ENCODE data around the gene YEATS2.
"Not testable (repeated sequence)": the region's sequence is repeated elsewhere in the genome, so short reads cannot be mapped to it uniquely, and the experiment has no call there.

YEATS2 gene

GRCh38 chr3:183697610-183698317 lies at the start of gene YEATS2:
TSS of gene YEATS2 (plus strand) at chr3:183697797. CDS start at chr3:183715163, 17,366 bp downstream.
- peak; percentile 98 for DNase-seq (ENCODE audit: low spot score)

GRCh38 chr3:183650554-183650953 lies 47.0 kb upstream of the YEATS2 start:
- no peak for DNase-seq (ENCODE audit: low spot score)

GRCh38 chr3:183653209-183654064 lies 44.2 kb upstream of the YEATS2 start:
- no peak for DNase-seq (ENCODE audit: low spot score)

- no peak for DNase-seq (ENCODE audit: low spot score)
These were observed 42.9 kb upstream of the YEATS2 start for GRCh38 chr3:183654727-183655126.

DNA sequence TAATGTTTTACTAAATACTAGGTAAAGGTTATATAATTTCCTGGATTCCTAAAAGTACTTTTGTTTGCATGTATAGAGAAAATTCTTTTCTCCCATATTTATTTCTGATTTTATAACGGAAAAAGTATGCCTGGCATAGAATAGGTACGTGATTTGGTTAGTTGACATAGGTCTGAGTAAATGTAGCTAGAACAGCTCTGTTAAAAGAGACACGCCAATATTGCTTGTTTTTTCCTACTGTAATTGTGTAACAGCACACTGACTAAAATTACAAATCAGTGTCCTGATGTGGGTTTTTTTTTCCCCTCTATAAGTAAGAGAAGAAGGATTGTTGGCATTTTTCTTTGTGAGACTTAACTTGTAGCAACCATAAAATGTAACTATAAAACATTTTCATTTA lies 35.5 kb upstream of the YEATS2 start:
- DNase-seq (ENCODE audit: low spot score): peak; percentile 18

GRCh38 chr3:183664913-183665381 lies 32.6 kb upstream of the YEATS2 start:
- DNase-seq (ENCODE audit: low spot score): peak; percentile 83

GRCh38 chr3:183680061-183680460 lies 17.5 kb upstream of the YEATS2 start:
- DNase-seq (ENCODE audit: low spot score): no peak

DNA sequence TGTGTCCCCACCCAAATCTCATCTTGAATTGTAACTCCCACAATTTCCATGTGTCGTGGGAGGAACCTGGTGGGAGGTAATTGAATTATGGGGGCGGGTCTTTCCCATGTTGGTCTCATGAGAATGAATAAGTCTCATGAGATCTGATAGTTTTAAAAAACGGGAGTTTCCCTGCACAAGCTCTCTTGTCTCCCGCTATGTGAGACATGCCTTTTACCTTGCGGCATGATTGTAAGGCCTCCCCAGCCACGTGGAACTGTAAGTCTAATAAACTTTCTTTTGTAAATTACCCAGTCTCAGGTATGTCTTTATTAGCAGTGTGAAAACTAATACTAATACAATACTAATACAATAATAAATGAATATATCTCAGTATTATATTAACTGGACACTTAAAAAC lies 9.9 kb upstream of the YEATS2 start:
- no peak for DNase-seq (ENCODE audit: low spot score)

GRCh38 chr3:183688874-183689273 lies 8.7 kb upstream of the YEATS2 start:
- DNase-seq (ENCODE audit: low spot score): no peak

- not testable (repeated sequence) for DNase-seq (ENCODE audit: low spot score)
These were observed 8.0 kb upstream of the YEATS2 start for GRCh38 chr3:183689621-183690020.

DNA sequence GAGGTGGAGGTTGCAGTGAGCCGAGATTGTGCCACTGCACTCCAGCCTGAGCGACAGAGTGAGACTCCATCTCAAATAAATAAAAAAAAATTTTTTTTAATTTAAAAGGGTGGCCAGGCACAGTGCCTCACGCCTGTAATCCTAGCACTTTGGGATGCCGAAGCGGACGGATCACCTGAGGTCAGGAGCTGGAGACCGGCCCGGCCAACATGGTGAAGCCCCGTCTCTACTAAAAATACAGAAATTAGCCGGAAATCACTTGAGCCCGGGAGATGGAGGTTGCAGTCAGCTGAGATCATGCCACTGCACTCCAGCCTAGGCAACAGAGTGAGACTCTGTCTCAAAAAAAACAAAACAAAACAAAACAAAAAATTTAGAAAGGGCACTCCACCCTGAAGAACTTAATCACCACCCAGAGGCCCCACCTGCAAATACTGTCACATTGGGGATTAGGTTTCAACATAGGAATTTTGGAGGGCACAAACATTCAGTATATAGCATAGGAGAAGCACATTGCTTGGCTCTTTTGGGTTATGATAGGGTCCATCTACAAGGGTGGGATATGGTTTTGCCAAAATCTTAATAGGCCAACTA lies 7.1 kb upstream of the YEATS2 start:
- no peak for DNase-seq (ENCODE audit: low spot score)

DNA sequence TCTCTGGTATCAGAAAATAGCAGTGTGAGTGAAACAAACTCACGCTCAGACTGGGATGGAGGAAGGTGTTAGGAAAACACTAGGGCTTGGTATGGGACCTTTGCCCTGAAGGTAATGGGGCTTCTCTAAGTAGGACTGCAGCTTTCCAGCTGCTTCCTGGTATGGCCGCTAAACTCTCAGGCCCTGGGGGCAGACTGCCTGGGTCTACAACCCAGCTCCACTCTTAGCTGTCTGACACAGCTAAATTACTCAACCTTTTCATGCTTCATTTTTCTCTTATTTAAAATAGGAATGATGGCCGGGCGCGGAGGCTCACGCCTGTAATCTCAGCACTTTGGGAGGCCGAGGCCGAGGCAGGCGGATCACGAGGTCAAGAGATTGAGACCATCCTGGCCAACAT lies 5.2 kb upstream of the YEATS2 start:
- no peak for DNase-seq (ENCODE audit: low spot score)

DNA sequence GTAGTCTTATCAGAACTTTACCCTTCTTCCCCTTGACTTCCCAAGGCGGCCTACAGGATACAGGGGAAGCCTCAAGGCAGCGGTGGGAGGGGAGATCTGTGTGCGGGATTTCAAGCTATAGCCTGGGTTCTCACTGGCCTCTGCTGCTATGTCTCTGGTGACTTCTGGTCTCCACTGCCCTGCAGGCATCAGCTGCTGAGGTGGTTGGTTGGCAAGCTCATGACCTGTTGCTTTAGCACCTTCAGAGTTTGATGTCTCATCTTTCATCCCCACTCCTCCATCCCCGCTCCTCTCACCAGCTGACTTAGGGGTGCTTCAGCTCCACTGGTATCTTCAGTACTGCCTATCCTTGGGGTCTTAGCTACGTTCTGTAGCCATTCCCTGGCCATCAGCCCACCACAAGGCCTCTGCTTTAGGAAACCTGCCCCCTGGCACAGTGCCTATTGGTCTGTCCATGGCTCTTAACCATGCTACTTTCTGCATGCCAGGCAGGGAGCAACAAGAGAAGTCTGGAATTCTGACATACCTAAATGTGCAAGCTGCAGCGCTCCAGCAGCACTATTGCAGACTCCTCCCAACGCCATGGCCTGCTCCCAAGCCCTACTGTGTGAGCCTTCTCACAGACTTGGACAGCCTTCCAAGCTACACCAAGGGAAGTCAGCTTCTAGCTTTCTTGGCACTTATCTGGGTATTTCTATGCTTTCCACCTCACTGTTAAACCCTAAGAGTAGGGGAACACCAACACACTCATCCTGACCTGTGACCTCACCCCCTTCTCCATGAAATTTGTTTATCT lies 1.8 kb upstream of the YEATS2 start:
- DNase-seq (ENCODE audit: low spot score): no peak

- DNase-seq (ENCODE audit: low spot score): no peak
These were observed 431 bp upstream of the YEATS2 start for GRCh38 chr3:183697123-183697609.

GRCh38 chr3:183698318-183698751 lies 738 bp downstream of the YEATS2 start:
- DNase-seq (ENCODE audit: low spot score): peak; percentile 69

DNA sequence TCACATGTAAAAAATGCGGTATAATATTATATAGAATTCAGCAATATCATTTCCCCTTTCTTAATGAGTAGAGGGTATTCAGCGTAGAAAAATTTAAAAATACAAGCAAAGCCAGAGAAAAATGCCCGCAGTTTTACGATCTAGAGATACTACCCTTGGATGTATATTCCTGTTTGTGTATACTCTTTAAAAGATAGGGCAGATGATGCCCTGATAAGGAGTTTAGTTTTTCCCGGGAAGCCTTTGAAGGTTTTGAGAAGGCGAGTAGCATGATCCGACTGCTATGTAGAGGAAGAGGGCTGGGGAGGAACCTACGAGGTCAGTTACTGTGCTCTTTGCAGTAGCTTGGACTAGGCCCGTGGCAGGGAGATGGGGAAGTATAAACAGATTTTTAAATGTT lies 1.2 kb downstream of the YEATS2 start:
- peak; percentile 37 for DNase-seq (ENCODE audit: low spot score)

DNA sequence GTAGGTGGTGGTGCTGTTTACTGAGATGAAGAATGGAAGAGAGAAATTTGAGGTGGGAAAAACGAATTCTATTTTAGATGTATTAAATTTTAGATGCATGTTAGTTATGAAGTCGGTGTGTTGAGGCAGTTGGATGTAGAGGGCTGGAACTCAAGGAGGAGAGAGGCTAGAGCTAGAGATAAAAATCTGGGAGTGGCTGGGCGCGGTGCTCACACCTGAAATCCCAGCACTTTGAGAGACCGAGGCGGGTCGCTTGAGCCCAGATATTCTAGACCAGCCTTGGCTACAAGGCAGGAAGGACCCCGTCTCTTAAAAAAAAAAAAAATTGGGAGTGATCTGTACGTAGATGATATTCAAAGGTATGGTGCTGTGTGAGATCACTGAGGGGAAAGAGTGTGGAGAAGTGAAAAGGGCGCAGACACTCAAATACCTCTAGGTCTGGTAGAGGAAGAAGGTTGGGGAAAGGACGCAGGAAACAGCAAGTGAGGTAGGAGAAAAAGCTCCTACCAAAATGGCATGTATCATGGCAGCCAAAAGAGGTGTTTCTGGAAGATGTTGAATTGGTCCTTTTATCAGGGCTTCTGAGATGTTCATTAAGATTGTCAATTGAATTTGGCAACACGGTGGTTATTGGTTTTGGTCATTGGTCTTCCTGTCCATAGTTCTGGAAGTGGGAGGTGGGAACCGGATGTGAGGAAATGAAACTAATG lies 1.8 kb downstream of the YEATS2 start:
- no peak for DNase-seq (ENCODE audit: low spot score)

GRCh38 chr3:183701744-183702143 lies 4.1 kb downstream of the YEATS2 start:
- DNase-seq (ENCODE audit: low spot score): no peak

DNA sequence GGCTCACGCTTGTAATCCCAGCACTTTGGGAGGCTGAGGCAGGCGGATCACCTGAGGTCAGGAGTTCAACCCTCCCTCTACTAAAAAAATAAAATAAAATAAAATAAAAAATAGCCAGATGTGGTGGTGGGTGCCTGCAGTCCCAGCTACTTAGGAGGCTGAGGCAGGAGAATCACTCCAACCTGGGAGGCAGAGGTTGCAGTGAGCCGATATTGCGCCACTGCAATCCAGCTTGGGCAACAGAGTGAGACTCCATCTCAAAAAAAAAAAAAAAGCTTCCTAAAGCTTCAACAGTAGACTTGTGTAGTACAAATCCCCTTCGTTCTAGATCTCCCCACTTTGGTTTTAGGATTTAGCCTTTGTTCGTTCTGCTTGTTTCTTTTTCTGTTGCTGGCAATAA lies 6.3 kb downstream of the YEATS2 start:
- not testable (repeated sequence) for DNase-seq (ENCODE audit: low spot score)

DNA sequence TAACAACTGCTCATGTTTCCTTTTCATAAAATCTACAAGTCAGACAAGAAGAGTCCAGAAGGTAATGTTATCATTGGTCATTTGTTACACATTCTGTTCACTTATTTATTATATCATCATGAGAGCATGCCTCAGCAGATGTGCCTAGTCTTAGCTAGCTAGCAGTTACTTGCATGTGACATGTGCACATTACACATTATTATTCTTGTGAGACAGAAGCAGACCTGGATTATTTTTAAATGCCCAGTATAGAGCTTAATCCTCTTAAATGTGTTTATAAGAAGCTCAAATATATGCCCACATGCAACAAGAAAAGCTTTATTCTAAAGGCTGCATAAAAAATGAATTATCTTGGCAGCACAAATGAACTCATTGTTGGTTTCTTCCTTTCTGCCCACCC lies 12.6 kb downstream of the YEATS2 start:
- DNase-seq (ENCODE audit: low spot score): no peak

DNA sequence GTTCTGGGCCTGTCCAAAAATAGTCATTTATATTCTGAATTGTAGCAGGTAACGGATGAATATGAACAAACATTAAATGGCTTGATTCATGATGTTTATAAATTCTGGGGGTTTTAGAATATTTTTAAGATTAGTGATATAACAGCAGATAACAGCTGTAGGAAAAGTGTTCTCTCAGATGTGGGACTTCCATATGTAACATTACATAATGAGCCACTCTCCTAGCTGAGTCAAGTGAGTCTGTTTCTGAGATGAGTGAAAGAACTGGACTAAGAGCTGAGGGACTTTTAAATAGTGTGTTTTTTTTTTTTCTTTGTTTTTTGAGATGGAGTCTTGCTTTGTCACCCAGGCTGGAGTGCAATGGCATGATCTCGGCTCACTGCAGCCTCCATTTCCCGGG lies 13.9 kb downstream of the YEATS2 start:
- no peak for DNase-seq (ENCODE audit: low spot score)
